SK-N-SH treated with all-trans-retinoic acid at 6 μM for 48 hours (cell line): ENCODE measurements around the gene TNIP1.

Source experiments
- ARNTL ChIP-seq: fragments of 450-650 bp; formaldehyde crosslinking; IDR thresholded peaks from 2 replicates; pipeline ENCODE4 v1.5.0; 2020; ENCODE audit warnings: low read depth, mild to moderate bottlenecking, moderate library complexity, borderline replicate concordance
- BACH2 ChIP-seq: fragments of 250-450 bp; sonication (Bioruptor Pico); IDR thresholded peaks from 2 replicates; pipeline ENCODE4 v1.9.0; 2021; ENCODE audit warnings: mild to moderate bottlenecking, borderline replicate concordance
- CSRNP3 ChIP-seq: fragments of 250-450 bp; sonication (Bioruptor Pico); IDR thresholded peaks from 2 replicates; pipeline ENCODE4 v1.5.1; 2021; ENCODE audit warnings: mild to moderate bottlenecking, moderate library complexity
- PATZ1 ChIP-seq: fragments of 250-450 bp; sonication (Bioruptor Pico); IDR thresholded peaks from 2 replicates; pipeline ENCODE4 v1.8.0; 2020; ENCODE audit warnings: mild to moderate bottlenecking, moderate library complexity, borderline replicate concordance
- ZFP30 ChIP-seq: fragments of 450-650 bp; formaldehyde crosslinking; IDR thresholded peaks from 2 replicates; pipeline ENCODE4 v1.5.0; 2022; ENCODE audit warnings: mild to moderate bottlenecking, moderate library complexity
- ZNF565 ChIP-seq: fragments of 450-650 bp; formaldehyde crosslinking; conservative IDR thresholded peaks from 2 replicates; pipeline ENCODE4 v1.5.0; 2020; ENCODE audit warnings: low read depth, mild to moderate bottlenecking, moderate library complexity
- ZNF8 ChIP-seq: fragments of 450-650 bp; formaldehyde crosslinking; IDR thresholded peaks from 2 replicates; pipeline ENCODE4 v1.5.0; 2020; ENCODE audit warnings: mild to moderate bottlenecking, moderate library complexity
- TF ChIP-seq, protein P1 (sequence below): fragments of 250-450 bp; sonication (Bioruptor Pico); IDR thresholded peaks from 2 replicates; pipeline ENCODE4 v1.5.1; 2020; ENCODE audit warnings: low read depth, mild to moderate bottlenecking, moderate library complexity

GRCh38 chr5:151019331-151019730 lies 61.5 kb downstream of the TNIP1 start:
- TF ChIP-seq, protein P1, sequence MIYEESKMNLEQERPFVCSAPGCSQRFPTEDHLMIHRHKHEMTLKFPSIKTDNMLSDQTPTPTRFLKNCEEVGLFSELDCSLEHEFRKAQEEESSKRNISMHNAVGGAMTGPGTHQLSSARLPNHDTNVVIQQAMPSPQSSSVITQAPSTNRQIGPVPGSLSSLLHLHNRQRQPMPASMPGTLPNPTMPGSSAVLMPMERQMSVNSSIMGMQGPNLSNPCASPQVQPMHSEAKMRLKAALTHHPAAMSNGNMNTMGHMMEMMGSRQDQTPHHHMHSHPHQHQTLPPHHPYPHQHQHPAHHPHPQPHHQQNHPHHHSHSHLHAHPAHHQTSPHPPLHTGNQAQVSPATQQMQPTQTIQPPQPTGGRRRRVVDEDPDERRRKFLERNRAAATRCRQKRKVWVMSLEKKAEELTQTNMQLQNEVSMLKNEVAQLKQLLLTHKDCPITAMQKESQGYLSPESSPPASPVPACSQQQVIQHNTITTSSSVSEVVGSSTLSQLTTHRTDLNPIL (CRISPR knock-in tag): no peak
- TF ChIP-seq ARNTL: no peak
- TF ChIP-seq ZFP30 (CRISPR knock-in tag): no peak
- no peak for TF ChIP-seq PATZ1 (CRISPR knock-in tag)
- no peak for TF ChIP-seq CSRNP3 (CRISPR knock-in tag)
- no peak for TF ChIP-seq ZNF565 (CRISPR knock-in tag)
- TF ChIP-seq BACH2 (CRISPR knock-in tag): no peak
- no peak for TF ChIP-seq ZNF8 (CRISPR knock-in tag)
